ENCODE results near the gene FAM219A.
"Not testable (repeated sequence)": the region's sequence is repeated elsewhere in the genome, so short reads cannot be mapped to it uniquely, and the experiment has no call there.

The FAM219A gene

GRCh38 chr9:34484678-34485077 is 26.3 kb upstream of the FAM219A start:
- no peak for DNase-seq (ENCODE audit: low read depth in 2 of 2)

GRCh38 chr9:34482746-34483145 is 24.4 kb upstream of the FAM219A start:
- DNase-seq (ENCODE audit: low read depth in 2 of 2) = not testable (repeated sequence)

GRCh38 chr9:34481620-34482019 is 23.2 kb upstream of the FAM219A start:
- not testable (repeated sequence) for DNase-seq (ENCODE audit: low read depth in 2 of 2)

GRCh38 chr9:34479431-34479866 is 21.1 kb upstream of the FAM219A start:
- DNase-seq (ENCODE audit: low read depth in 2 of 2) = no peak

GRCh38 chr9:34477541-34477940 is 19.2 kb upstream of the FAM219A start:
- no peak for DNase-seq (ENCODE audit: low read depth in 2 of 2)

GRCh38 chr9:34475097-34475496 is 16.7 kb upstream of the FAM219A start:
- DNase-seq (ENCODE audit: low read depth in 2 of 2) = no peak

- DNase-seq (ENCODE audit: low read depth in 2 of 2) = no peak
Observed at GRCh38 chr9:34465468-34465867, 7.1 kb upstream of the FAM219A start.

- no peak for DNase-seq (ENCODE audit: low read depth in 2 of 2)
Observed at GRCh38 chr9:34464571-34464970, 6.2 kb upstream of the FAM219A start.

- DNase-seq (ENCODE audit: low read depth in 2 of 2) = no peak
Observed at GRCh38 chr9:34463901-34464232, 5.5 kb upstream of the FAM219A start.

GRCh38 chr9:34463098-34463900 is 4.9 kb upstream of the FAM219A start:
- peak; percentile 61 to 69 for DNase-seq (ENCODE audit: low read depth in 2 of 2)

- DNase-seq (ENCODE audit: low read depth in 2 of 2) = no peak
Observed at GRCh38 chr9:34459941-34460340, 1.6 kb upstream of the FAM219A start.

- no peak for DNase-seq (ENCODE audit: low read depth in 2 of 2)
Observed at GRCh38 chr9:34459356-34459755, 986 bp upstream of the FAM219A start.

GRCh38 chr9:34458959-34459340 is 580 bp upstream of the FAM219A start:
- no peak for DNase-seq (ENCODE audit: low read depth in 2 of 2)

GRCh38 chr9:34457266-34458012 is 931 bp downstream of the FAM219A start:
- peak in 1 of 2 experiments; percentile 37 for DNase-seq (ENCODE audit: low read depth in 2 of 2)

- no peak for DNase-seq (ENCODE audit: low read depth in 2 of 2)
Observed at GRCh38 chr9:34456746-34457145, 1.6 kb downstream of the FAM219A start.

GRCh38 chr9:34456151-34456550 is 2.2 kb downstream of the FAM219A start:
- DNase-seq (ENCODE audit: low read depth in 2 of 2) = no peak

GRCh38 chr9:34454571-34455065 is 3.8 kb downstream of the FAM219A start:
- no peak for DNase-seq (ENCODE audit: low read depth in 2 of 2)

- no peak for DNase-seq (ENCODE audit: low read depth in 2 of 2)
Observed at GRCh38 chr9:34452568-34452967, 5.8 kb downstream of the FAM219A start.

- no peak for DNase-seq (ENCODE audit: low read depth in 2 of 2)
Observed at GRCh38 chr9:34451545-34451944, 6.8 kb downstream of the FAM219A start.

GRCh38 chr9:34451135-34451534 is 7.2 kb downstream of the FAM219A start:
- DNase-seq (ENCODE audit: low read depth in 2 of 2) = no peak

GRCh38 chr9:34450644-34451043 is 7.7 kb downstream of the FAM219A start:
- no peak for DNase-seq (ENCODE audit: low read depth in 2 of 2)

- no peak for DNase-seq (ENCODE audit: low read depth in 2 of 2)
Observed at GRCh38 chr9:34446951-34447350, 11.4 kb downstream of the FAM219A start.

GRCh38 chr9:34446468-34446891 is 11.9 kb downstream of the FAM219A start:
- DNase-seq (ENCODE audit: low read depth in 2 of 2) = no peak
